Left renal pelvis (tissue), 4 donors: ENCODE data around the gene TM4SF5. TPM values are rescaled to one million over a fixed set of nuclear protein-coding genes. Genes with fewer than 3 reads are reported as not detected.

ENCODE experiments used
- DNase-seq, 4 donors: peaks; one replicate each; pipeline ENCODE4 v3.0.0-alpha.2; 2013; ENCODE audit warnings: low read depth in 4 of 4, low spot score in 3 of 4
- polyA plus RNA-seq, 4 donors: library from polyadenylated mRNA; unstranded; fragments of 120-200 nt; gene quantifications; one replicate each; pipeline ENCODE4 v1.2.1, GENCODE V29; 2013; ENCODE audit not compliant: insufficient read length in 4 of 4

TM4SF5 gene
- polyA plus RNA-seq, 4 donors: 0.31 to 2.9 (median 1.5) TPM

DNA sequence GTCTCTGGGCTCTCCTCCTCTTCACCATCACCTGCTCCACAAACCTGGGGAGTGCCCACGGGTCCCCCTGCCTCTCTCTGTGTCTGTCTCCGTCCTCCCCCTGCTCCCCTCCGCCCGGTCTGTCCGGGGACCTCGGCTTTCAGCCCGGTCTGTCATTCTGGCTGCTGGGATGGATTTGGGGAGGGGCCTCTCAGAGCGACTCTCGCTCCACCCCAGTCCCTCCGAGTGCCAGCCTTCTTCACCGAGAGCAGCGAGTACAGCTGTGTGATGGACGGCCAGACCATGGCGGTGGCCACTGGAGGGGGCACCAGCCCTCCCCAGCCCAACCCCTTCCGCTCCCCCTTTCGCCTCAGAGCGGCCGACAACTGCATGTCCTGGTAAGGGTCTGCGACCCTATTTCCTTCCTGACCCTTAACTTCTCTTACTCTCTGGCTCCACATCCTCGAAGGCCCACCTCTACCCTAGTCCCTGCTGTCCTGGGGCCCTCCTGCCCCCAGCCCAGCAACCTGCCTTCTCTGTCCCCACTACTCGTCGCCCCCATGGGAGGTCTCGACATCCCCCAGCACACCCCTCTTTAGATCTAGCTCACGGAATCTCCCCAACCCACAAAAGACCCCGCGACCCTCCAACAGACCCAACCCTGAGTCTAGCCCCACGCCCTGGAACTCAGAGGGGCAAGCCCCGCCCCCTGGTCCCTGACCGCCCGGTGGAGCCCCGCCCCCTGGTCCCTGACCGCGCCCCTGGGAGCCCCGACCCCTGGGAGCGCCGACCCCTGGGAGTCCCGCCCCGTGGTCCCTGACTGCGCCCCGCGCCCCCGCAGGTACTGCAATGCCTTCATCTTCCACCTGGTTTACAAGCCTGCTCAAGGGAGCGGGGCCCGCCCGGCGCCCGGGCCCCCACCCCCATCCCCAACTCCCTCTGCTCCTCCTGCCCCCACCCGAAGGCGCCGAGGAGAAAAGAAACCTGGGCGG is 26.4 kb upstream of the TM4SF5 start:
- no peak for DNase-seq

DNA sequence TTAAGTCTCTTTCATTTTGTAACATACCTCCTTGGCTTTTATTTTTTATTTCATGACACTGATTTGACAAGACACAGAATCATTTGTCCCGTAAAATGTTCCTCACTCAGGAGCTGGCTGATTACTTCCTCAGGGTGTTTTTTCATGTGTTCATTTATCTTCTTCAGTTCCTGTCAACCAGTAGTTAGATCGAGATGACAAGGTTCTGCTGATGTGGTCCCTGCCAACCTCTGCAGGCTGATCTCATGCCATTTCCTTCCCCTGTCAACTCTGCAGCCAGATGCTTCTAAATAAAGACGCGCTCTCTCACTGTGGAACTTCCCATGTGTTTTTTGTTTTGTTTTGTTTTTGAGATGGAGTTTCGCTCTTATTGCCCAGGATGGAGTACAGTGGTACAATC is 23.8 kb upstream of the TM4SF5 start:
- DNase-seq: no peak

DNA sequence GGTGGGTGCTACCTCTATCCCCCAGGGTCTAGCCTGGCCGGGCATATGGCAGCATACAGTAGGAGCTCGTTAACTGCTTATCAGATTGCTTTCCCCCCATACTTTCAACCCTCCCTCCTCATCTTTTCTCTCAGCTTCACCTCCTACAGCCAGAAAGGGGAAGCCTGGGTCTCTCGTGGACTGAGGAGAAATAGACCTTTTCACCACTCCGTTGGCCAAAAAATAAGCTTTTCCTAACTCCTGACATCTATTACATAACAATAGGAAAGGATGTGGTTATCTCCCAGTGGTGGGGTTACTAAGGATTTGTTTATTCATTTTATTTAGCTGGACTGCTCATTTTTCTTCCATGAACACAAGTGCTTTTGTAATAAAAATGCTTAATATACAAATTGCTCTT is 23.0 kb upstream of the TM4SF5 start:
- no peak for DNase-seq

GRCh38 chr17:4750606-4751005 is 21.1 kb upstream of the TM4SF5 start:
- DNase-seq: no peak

GRCh38 chr17:4751932-4752331 is 19.8 kb upstream of the TM4SF5 start:
- DNase-seq: no peak

DNA sequence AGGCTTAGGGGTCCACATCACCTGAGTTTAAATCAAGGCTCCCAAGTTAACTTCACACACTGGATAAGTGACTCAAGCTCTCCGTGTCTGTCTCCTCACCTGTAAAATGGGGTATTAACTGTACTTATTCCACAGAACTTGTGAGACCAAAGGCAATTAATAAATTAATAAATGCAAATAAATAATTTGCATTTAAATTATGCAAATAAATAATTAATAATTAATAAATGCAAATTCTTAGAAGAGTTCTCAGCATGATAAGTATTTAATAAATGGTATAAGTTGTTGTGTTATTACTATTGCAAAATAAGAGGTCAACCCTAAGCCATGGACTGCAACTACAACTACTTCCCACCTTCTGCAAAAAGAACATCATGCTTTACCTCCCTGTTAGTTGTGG is 18.3 kb upstream of the TM4SF5 start:
- DNase-seq: no peak

GRCh38 chr17:4759776-4760236 is 11.9 kb upstream of the TM4SF5 start:
- no peak for DNase-seq

DNA sequence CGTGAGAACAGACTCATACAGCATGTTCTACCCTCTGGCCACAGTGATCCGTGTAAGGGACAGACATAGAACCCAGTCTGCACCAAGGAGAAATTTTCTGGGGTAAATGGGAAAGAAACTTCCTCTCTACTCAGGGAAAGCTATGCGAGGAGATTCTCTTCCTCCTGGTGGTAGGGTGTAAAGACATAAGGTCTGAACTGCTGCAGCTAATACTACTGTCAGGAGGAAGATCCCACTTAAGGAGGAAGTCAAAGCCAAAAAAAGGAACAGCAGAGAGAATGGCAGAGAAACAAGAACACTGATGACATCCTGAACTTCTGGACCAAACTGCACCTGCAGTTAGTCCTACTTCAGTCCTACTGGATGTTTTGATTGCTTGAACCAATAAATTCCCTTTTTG is 7.1 kb upstream of the TM4SF5 start:
- no peak for DNase-seq

- DNase-seq: no peak
Observed at GRCh38 chr17:4766201-4766600, 5.5 kb upstream of the TM4SF5 start.

- no peak for DNase-seq
Observed at GRCh38 chr17:4766723-4767122, 5.0 kb upstream of the TM4SF5 start.

DNA sequence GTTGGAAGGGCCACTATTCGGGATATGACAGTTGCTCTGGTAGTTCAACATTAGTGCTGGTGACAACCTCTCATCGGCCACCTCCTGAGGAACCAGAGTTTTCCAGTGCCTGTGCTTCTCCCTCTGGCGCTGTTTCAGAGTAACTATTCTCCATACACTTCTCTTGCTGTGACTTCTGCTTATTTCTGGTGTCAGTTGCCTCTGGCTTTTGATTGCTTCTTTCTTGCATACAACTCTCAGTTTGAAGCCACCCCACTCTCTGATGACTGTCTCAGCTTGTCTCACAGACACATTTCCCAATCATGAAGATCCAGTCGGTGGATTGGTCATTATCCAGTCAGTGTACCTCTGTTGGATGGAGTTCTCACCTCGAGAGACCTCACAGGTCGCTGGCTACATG is 3.4 kb upstream of the TM4SF5 start:
- DNase-seq: no peak

GRCh38 chr17:4769628-4770027 is 2.1 kb upstream of the TM4SF5 start:
- DNase-seq: no peak

- no peak for DNase-seq
Observed at GRCh38 chr17:4772235-4772613, 538 bp downstream of the TM4SF5 start.

DNA sequence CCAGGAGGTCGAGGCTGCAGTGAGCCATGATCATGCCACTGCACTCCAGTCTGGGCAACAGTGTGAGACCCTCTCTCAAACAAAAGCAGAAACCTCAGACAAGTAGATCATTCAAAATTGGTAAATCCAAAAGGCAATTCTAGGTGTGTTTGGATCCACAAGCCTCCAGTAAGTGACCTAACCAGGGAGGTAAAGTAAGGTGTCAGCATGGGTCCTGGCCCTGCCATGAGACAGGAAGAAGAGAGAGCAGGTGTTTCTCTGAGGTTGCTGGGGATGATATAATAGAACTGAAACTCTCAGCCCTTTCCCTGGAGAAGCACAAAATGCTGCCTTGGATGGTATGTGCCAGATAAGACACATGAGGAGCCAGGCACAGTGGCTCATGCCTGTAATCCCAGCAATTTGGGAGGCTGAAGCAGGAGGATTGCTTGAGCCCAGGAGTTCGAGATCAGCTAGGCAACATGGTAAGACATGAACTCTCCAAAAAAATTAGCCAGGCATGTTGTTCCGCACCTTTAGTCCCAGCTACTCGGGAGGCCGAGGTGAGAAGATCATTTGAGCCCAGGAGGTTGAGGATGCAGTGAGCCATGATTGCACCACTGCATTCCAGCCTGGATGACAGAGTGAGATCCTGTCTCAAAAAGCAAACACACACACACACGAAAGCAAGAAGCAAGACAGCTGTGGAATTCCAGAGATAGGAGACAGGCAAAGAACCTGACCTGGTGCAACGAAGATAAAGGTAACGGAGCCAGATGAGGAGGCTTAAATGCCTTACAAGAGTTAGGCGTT is 6.5 kb downstream of the TM4SF5 start:
- DNase-seq: no peak

DNA sequence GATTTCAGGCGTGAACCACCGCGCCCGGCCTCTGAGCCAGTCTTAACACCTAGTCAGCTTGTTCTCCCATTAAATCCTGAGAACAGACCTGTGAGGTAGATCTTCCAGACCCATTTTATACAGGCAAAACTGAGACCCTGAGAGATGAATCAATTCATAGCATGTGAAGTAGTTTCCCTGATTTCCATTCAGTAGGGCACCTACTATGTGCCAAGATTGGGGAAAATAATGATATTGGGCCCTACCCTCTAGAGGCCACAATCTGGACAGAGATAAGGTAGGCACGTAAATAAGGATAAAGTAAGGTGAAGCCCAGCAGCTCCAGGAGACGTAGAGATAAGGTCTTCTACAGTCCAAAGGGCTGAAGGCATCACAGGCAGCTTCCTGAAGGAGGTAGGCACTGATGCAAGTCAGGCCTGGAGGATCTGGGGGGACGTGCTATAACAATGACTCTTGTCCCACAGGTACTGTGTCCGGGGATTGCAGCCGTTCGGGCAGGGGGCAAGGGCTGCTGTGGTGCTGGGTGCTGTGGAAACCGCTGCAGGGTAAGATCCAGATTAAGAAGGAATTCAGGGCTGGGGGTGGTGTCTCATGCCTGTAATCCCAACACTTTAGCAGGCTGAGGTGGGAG is 8.8 kb downstream of the TM4SF5 start:
- DNase-seq: no peak

DNA sequence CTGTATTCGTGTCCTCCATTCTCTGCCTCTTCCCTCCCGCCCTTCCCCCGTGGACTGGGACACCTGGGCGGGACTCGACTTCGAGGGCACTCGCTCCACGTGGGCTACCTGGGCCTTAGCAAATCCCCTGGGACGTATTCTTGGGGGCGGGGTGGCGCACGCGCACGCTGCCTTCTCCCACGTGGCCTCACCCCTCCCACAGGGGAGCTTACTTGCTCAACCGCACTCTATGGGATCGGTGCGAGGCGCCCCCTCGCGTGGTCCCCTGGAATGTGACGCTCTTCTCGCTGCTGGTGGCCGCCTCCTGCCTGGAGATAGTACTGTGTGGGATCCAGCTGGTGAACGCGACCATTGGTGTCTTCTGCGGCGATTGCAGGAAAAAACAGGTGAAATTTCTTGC is 11.0 kb downstream of the TM4SF5 start:
- DNase-seq: no peak

- no peak for DNase-seq
Observed at GRCh38 chr17:4785311-4786105, 13.8 kb downstream of the TM4SF5 start.

GRCh38 chr17:4786106-4786511 is 14.4 kb downstream of the TM4SF5 start, which contains the start of gene VMO1:
TSS of gene VMO1 (minus strand) at chr17:4786364. CDS start at chr17:4786352, 12 bp downstream.
- DNase-seq: no peak

GRCh38 chr17:4786516-4786915 is 14.8 kb downstream of the TM4SF5 start:
- no peak for DNase-seq

DNA sequence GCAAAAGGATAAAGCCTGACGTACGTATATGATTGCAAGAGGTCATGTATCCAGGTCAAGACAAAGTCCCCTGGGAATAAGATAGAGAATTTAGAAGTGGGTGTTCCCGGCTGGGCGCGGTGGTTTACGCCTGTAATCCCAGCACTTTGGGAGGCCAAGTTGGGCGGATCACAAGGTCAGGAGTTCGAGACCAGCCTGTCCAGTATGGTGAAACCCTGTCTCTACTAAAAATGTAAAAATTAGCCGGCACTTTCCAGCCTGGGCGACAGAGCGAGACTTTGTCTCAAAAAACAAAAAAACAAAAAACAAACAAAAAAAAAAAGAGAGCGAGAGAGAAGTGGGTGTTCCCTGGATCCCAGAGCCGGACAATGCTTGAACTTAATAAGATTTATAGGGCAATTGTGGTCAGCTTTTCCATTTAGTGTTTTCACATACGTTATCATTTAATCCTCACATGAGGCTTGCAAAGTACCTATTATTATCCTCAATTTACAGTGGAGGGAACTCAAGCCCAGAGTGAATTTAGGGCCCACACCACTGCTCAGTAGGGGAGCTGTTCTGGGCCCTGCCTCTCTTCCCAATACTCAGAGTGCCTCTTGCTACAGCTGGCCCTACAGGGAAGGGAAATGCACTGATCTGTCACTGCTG is 16.6 kb downstream of the TM4SF5 start:
- no peak for DNase-seq
